ENCODE data around the gene MAN2B1. TPM values are rescaled to one million over a fixed set of nuclear protein-coding genes. Genes with fewer than 3 reads are reported as not detected.

The MAN2B1 gene
- total and polyA plus RNA-seq, 2 of the 8 experiments (the other 6 are each of a cell fraction or from before 2014, with no cell fraction given), result 55.3 to 76.3 TPM

DNA sequence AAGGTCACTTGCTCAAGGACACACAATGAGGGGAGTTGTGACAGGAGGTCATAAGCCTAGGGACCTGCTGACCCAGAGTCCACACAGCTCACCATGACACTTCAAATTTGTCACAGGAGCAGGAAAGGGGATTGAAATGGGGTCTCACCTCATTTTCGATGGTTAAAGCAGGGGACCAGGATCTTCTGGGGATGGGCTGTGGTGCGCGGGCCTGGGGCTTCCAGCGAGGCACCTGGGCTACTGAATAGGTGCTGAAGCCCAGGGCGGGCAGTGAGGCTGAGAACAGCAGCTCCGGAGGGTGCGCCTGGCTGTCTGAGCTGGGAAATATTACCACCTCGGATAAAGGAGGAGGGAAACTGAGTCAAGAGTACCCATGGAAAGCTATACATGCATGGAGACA is 11.0 kb downstream of the MAN2B1 start:
- Histone ChIP-seq H4K91ac (replicated peaks; ENCODE audit: insufficient read length, low read length) (no peak overlapping the region), H3K18ac (ENCODE audit: extremely low read depth, low read length) (no peak overlapping the region), H4K8ac (ENCODE audit: extremely low read depth, insufficient read depth, low read length) (no peak overlapping the region), H3K14ac (ENCODE audit: insufficient read length) (no peak overlapping the region), H3K79me2 (ENCODE audit: control insufficient read depth in 1 of 2, insufficient read depth in 2 of 2, low read length in 2 of 2) (no peaks in the 10 kb centered on the region), H3K23me2 (ENCODE audit: low read depth, low read length) (no peaks in the 10 kb centered on the region), H2BK120ac (replicated peaks; ENCODE audit: low read depth, low read length) (no peak overlapping the region), H3K23ac (ENCODE audit: insufficient read length) (no peak overlapping the region), H3K56ac (replicated peaks; ENCODE audit: insufficient read length, low read depth, low read length) (no peak overlapping the region), H4K5ac (ENCODE audit: insufficient read length, low read depth, low read length) (no peak overlapping the region), H3K4ac (replicated peaks; ENCODE audit: insufficient read length, low read depth, low read length) (no peak overlapping the region), H3K36me3 (ENCODE audit: control insufficient read depth in 2 of 4, insufficient read depth in 4 of 4, low read length in 3 of 4) (peaks cover 3 to 26% (median 7%) of the 10 kb centered on the region in 4 experiments; a peak in 6 of 8 replicates), H2BK12ac (ENCODE audit: low read depth, low read length) (no peak overlapping the region), H3K27ac (ENCODE audit: low read depth, low read length) (no peak overlapping the region), H3K4me2 (ENCODE audit: insufficient read depth in 1 of 2, low read depth in 2 of 2, low read length in 2 of 2) (no peak overlapping the region), H3K9me3 (ENCODE audit: insufficient read depth in 2 of 2, low read depth in 1 of 2, low read length in 1 of 2) (no peaks in the 10 kb centered on the region), H2AFZ (ENCODE audit: low read length) (no peak overlapping the region), H3K4me3 (ENCODE audit: extremely low read depth in 1 of 4, insufficient read depth in 2 of 4, low read depth in 3 of 4, low read length in 4 of 4) (no peak overlapping the region), H2BK20ac (ENCODE audit: low read length) (no peak overlapping the region), H2BK5ac (ENCODE audit: low read depth, low read length) (no peak overlapping the region), H3K27me3 (replicated peaks in 1 of 4; ENCODE audit: control insufficient read depth in 3 of 4, extremely low read depth in 1 of 4, insufficient read depth in 3 of 4, low read length in 3 of 4) (no peaks in the 10 kb centered on the region), H2BK15ac (ENCODE audit: low read length) (no peak overlapping the region), H2AK5ac (ENCODE audit: low read depth, low read length) (no peak overlapping the region), H3K9ac (replicated peaks in 1 of 4; ENCODE audit: extremely low read depth in 1 of 4, low read depth in 3 of 4, low read length in 3 of 4) (no peak overlapping the region), H4K20me1 (replicated peaks in 1 of 2; ENCODE audit: control insufficient read depth in 1 of 2, insufficient read depth in 2 of 2, low read length in 2 of 2) (peaks cover 0 to 3% of the 10 kb centered on the region in 2 experiments), H3K4me1 (replicated peaks in 1 of 4; ENCODE audit: control insufficient read depth in 3 of 4, insufficient read depth in 4 of 4, low read length in 3 of 4) (peaks cover 0 to 6% (median 3%) of the 10 kb centered on the region in 4 experiments; a peak in 5 of 7 replicates), H3K79me1 (ENCODE audit: low read depth, low read length) (no peaks in the 10 kb centered on the region)
- FAIRE-seq (no peak), DNase-seq (ENCODE audit: low read depth in 1 of 2, low spot score in 2 of 2) (no peak)
- POLR2A ChIA-PET (ENCODE audit: partially characterized antibody), result interaction anchor here (1.7 kb wide), 1 partner anchor 8 kb away, joined by 4 read pairs; no protein-coding TSS in a partner anchor
- CTCF ChIA-PET (ENCODE audit: partially characterized antibody), result interaction anchor here (0.5 to 1.7 kb wide), 6 partner anchors 9 to 96 kb away, joined by 3 to 10 read pairs (median 4); partner anchors contain the start of gene FBXW9
- no peak for TF ChIP-seq SP4 (IDR thresholded peaks at IDR 0.05; ENCODE audit: low read length)
- TF ChIP-seq SP2 (IDR thresholded peaks at IDR 0.05; ENCODE audit: low read length), result no peak
- TF ChIP-seq HDAC2 (IDR thresholded peaks at IDR 0.05; ENCODE audit: borderline replicate concordance in 1 of 2, low read depth in 2 of 2, low read length in 2 of 2), result no peak
- no peak for TF ChIP-seq FOSL1 (IDR thresholded peaks at IDR 0.05; ENCODE audit: insufficient read depth, low read depth, low read length)
- TF ChIP-seq SRF (IDR thresholded peaks at IDR 0.05; ENCODE audit: low read depth, low read length), result no peak
- no peak for TF ChIP-seq TEAD4 (IDR thresholded peaks at IDR 0.05; ENCODE audit: low read depth, low read length)
- no peak for TF ChIP-seq POLR2A (IDR thresholded peaks at IDR 0.05; ENCODE audit: control extremely low read depth in 1 of 2, low read depth in 2 of 2, low read length in 2 of 2)
- TF ChIP-seq CBX5 (IDR thresholded peaks at IDR 0.05; ENCODE audit: low read depth, low read length), result no peak
- 92% methylated on average over 8 of the region's 8 CpGs; no CpG with 5 or more reads in 1 of the 2 experiments for WGBS, 2 experiments (ENCODE audit: extremely low coverage in 1 of 2, insufficient coverage in 1 of 2, insufficient read length in 1 of 2, insufficient replicate concordance in 2 of 2, low coverage in 1 of 2, low lambda C conversion rate in 2 of 2, missing lambda C conversion rate in 1 of 2)
